ENCODE results near the gene CYTIP. TPM values are rescaled to one million over a fixed set of nuclear protein-coding genes. Genes with fewer than 3 reads are reported as not detected.
"Not testable (repeated sequence)": the region's sequence is repeated elsewhere in the genome, so short reads cannot be mapped to it uniquely, and the experiment has no call there.

CYTIP gene
- total RNA-seq, 1 donor from 2014 or later = 34.7 TPM

- no peaks in the 10 kb centered on the region for H3K9me3 ChIP-seq
- no peak for ATAC-seq
- no peaks in the 10 kb centered on the region for H3K27me3 ChIP-seq
- H3K27ac ChIP-seq = no peak overlapping the region
- intact Hi-C loops (cut with DNase I) = no loop called here
- H3K4me3 ChIP-seq = no peak overlapping the region
- no peak for TF ChIP-seq CTCF (IDR thresholded peaks at IDR 0.05)
- no peak for DNase-seq
- H3K36me3 ChIP-seq = no peaks in the 10 kb centered on the region
- H3K4me1 ChIP-seq = no peaks in the 10 kb centered on the region
Observed at GRCh38 chr2:157377861-157378260, 66.0 kb downstream of the CYTIP start.

DNA sequence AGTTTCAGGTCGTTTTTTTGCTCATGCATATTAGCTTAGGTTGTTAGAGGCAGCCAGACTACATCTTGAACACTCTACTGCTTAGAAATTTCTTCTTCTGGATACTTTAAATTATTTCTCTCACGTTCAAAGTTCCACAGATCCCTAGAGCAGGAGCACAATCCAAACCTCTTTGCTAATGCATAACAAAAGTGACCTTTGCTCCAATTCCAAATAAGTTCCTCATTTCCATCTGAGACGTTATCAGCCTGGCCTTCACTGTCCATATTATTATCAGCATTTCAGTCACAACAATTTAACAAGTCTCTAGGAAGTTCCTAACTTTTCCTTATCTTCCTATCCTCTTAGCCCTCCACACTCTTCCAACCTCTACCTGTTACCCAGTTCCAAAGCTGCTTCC lies 67.8 kb downstream of the CYTIP start:
- Histone ChIP-seq H3K4me3 (no peak overlapping the region), H3K9me3 (no peaks in the 10 kb centered on the region), H3K27ac (no peak overlapping the region), H3K36me3 (no peaks in the 10 kb centered on the region), H3K27me3 (no peaks in the 10 kb centered on the region), H3K4me1 (no peaks in the 10 kb centered on the region)
- DNase-seq (no peak), ATAC-seq (no peak)
- intact Hi-C loops (cut with DNase I) = no loop called here
- no peak for TF ChIP-seq CTCF (IDR thresholded peaks at IDR 0.05)

GRCh38 chr2:157375384-157375783 lies 68.5 kb downstream of the CYTIP start:
- ATAC-seq = no peak
- Histone ChIP-seq H3K27ac (no peak overlapping the region), H3K4me1 (no peaks in the 10 kb centered on the region), H3K9me3 (no peaks in the 10 kb centered on the region), H3K36me3 (no peaks in the 10 kb centered on the region), H3K4me3 (no peak overlapping the region), H3K27me3 (no peaks in the 10 kb centered on the region)
- no peak for DNase-seq
- intact Hi-C loops (cut with DNase I) = no loop called here
- no peak for TF ChIP-seq CTCF (IDR thresholded peaks at IDR 0.05)

GRCh38 chr2:157368508-157368907 lies 75.4 kb downstream of the CYTIP start:
- intact Hi-C loops (cut with DNase I); H3K36me3 ChIP-seq; H3K27ac ChIP-seq; ATAC-seq; H3K27me3 ChIP-seq; DNase-seq; H3K9me3 ChIP-seq; H3K4me3 ChIP-seq; H3K4me1 ChIP-seq: not testable (repeated sequence)

DNA sequence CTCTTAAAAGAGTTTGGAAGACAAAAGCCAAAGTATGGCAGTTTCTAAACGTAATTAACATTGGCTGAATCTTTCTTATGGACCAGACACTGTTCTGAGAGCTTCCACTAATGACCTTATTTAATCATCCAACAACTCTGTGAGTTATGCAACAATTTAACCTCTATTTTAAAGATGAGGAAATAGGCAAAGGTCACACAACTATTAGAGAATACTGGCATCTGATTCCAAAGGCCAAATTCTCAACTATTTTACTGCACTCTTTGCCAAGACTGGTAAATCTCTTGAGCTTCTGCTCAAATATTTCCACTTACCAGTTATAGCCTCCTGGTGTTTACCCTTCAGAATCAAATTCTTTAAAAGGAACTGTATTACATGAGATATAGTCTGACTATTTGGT lies 76.2 kb downstream of the CYTIP start:
- TF ChIP-seq CTCF (IDR thresholded peaks at IDR 0.05) = no peak
- Histone ChIP-seq H3K27ac (no peak overlapping the region), H3K27me3 (no peaks in the 10 kb centered on the region), H3K4me1 (no peaks in the 10 kb centered on the region), H3K9me3 (no peaks in the 10 kb centered on the region), H3K4me3 (no peak overlapping the region), H3K36me3 (no peaks in the 10 kb centered on the region)
- ATAC-seq (no peak), DNase-seq (no peak)
- intact Hi-C loops (cut with DNase I) = no loop called here

Other genes with a start within 250 kb of the CYTIP start
- gene GALNT5, start 186.4 kb downstream of the CYTIP start, total RNA-seq = 40.2 TPM
- gene ERMN, start 118.3 kb downstream of the CYTIP start, total RNA-seq = 0.32 TPM
- gene ACVR1C, start 184.8 kb upstream of the CYTIP start, total RNA-seq = 1.1 TPM

Measured in upper lobe of right lung (tissue), 1 donor.